Kidney tubule cell (primary cell): ENCODE results near the gene PLCH1.
A peak's percentile ranks its signal among the peaks of the same experiment; 100 is the strongest.

Experiments
- DNase-seq: peaks from one replicate; pipeline ENCODE4 v3.0.0-alpha.2; 2018; ENCODE audit warnings: low spot score

PLCH1 gene

DNA sequence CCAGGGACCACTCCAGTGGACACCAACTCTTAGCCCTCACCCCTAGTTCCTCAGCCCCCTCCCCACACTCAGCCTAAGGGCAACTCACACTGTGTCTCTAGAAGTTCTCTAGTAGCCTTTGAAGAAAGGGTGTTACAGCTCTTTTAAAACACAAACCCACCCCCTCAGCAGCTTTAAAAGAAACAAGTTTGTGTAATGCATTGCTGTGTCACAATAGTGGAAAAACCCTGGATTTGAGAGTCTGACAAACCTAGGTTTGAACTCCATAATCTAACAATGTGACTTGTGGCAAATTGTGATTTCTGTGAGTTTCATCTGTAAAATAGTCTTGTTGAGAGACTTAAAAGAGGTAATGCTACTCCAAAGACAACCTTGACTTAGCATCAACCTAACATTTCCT, 54.0 kb downstream of the PLCH1 start:
- DNase-seq: no peak

DNA sequence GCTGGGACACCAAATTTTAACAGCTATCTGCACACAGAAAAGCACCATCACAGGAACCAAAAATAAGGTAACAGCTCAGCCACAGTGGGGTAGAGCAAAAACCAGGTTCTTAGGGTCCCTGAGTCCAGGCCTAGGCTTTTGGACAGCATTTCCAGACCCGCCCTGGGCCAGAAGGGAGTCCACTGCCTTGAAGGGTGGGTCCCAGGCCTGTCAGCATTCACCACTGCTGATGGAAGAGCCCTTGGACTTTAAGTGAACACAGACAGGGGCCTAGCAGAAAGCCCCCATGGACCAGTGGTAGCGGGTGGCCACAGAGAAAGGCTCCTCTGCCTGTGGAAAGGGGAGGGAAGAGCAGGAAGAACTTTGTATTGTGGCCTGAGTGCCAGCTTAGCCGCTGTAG, 56.4 kb downstream of the PLCH1 start:
- no peak for DNase-seq

DNA sequence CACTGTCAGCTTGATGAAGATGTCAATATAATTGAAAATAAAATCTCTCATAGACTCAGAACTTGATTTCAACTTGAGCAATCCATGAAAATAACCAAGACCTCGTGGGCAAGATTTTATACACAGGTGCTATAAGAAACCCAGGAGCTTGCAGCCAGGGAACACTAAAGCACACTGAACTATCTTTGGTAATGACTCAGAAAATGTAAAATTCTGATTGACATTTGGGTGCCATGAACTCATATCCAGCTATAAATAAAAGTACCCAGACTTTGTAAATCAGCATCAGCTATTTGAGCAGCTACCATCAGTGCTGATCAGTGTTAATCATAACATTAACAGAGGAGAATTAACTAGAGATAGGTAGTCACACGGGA, 61.5 kb downstream of the PLCH1 start:
- no peak for DNase-seq

DNA sequence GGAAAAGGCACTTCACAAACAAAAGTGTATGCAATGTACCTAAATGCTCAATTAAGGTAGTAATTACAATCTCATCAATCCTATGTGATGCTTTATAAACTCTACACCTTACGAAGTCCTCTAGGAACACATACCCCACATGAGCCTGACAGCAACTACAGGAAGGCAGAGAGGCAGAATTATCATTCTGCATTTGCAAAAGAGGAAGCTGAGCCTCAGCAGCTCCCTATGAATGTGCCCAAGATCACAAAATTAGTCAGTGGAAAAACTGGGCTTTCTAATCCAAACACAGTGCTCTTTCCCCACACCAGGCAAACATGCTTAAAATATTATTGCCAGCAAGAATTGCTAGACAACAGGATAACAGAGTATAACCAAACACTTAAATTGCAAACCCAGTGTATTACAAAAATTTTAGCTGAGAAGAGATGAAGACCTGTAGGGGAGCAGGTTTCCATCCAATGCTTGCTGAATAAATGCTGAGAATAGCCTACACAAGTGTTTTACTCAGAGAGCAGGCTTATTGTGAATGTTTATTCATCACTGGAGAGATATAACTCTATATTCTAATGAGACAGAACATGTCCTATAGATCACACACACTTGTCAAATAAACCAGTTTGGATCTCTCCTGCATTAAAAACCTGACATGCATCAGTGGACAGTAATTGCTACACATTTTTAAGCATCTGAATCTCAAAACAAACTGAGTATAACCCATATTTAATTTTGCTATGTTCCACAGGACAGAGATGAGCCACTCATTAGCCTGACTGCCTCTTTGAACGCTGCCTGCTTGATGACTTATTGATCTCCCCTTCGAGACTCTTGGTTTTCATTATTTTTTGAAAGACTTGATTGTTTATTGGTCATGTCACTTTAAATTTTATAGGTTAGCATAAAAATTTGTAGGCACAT, 62.2 kb downstream of the PLCH1 start:
- DNase-seq: no peak

DNA sequence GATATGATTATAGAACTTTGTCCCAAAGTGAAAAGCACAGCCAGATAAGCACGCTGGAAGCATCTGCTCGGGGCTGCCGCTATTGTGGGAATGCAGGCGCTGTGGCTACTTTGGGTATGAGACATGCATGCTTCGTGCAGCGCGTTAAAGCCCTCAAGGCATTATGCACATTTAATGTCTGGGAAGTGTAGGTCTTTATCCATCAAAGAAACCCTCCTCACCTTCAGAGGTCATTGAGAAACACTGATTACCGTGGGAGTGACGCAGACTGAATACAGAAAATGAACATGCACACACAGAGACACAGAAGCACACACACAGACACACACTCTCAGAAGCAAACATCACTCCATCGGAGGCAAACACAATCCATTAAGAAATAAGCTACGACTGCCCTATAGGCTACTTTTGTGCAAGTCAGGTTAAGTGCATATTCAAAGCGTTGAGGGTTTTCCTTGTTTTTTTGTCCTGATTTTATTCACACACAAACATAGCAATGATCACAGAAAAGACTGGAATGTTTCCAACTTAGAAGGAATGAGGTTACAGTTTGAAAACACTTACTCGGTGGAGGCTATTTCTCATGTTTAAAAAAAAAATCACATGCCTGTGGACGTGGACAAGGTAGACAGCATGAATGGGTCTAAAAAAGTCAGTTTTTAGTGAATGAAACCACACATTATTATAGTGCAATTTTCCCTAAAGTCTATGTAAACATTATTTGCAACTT, 68.5 kb downstream of the PLCH1 start:
- DNase-seq: peak; percentile 47

DNA sequence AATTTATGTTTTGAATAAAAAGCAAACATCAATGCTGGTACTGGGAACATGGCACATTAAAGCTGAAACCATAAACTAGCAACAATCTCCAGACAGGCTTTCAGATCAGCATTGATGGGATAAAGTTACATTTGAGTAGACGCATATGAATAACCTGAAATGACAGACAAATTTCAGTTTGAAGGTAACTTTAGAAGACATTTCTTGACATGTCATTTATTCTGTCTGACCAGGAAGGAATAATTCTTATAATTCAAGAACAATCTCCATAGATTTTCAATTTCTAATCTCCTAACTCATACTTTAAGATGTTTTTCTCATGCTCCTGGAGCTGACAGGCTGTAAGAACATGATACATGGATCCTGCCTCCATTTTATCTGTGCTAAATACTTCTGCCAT, 69.8 kb downstream of the PLCH1 start:
- DNase-seq: no peak

DNA sequence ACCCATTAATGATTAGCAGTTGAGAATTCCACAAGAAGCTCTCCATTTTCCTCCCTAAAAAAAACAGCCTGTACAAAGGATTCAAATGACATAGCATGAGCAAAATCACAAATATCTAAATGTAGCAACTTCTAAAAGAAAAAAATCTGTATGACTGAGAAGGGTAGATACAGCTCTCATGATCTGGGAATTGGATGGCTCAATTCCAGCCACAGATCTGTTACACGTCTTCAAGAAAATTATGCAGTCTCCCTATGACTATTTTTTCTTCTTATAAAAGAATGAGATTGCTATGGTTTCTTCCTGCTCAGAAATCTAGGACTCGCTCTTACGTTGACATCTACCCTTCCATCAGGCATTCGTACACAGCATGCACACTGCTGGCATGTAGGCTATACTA, 71.5 kb downstream of the PLCH1 start:
- no peak for DNase-seq

DNA sequence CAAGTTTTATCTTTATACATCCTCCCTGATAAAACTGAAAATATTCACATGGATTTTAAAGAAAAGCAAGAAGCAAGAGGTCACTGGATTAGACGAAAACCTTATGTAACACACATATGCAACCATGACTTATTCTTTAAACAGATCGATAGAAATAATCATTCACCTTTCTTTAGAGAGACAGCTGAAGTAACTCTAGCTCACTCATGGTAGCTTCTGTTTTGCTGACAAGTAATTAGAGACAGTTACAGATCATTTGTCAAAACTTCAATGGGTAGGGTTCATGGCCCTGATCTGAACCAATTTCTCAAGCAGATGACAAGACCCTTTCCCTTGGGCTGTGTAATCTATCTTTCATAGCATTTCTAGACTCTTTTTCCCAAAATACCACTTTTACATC, 74.5 kb downstream of the PLCH1 start:
- DNase-seq: no peak

DNA sequence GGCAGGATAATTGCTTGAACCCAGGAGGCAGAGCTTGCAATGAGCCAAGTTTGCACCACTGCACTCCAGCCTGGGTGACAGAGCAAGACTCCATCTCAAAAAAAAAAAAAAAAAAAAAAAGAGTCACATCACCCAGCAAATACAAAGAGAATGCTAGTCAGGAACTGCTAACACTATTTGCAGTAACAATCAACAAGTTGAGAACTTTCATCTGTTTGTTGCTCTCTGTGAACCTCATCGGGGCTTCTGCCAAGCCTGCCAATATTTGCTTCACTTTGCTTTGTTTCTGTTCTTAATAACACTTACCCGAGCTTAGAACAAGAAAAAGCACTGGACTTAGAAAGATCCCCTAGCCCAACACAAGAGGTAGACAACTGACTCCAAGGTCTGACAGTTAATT, 76.9 kb downstream of the PLCH1 start:
- no peak for DNase-seq

DNA sequence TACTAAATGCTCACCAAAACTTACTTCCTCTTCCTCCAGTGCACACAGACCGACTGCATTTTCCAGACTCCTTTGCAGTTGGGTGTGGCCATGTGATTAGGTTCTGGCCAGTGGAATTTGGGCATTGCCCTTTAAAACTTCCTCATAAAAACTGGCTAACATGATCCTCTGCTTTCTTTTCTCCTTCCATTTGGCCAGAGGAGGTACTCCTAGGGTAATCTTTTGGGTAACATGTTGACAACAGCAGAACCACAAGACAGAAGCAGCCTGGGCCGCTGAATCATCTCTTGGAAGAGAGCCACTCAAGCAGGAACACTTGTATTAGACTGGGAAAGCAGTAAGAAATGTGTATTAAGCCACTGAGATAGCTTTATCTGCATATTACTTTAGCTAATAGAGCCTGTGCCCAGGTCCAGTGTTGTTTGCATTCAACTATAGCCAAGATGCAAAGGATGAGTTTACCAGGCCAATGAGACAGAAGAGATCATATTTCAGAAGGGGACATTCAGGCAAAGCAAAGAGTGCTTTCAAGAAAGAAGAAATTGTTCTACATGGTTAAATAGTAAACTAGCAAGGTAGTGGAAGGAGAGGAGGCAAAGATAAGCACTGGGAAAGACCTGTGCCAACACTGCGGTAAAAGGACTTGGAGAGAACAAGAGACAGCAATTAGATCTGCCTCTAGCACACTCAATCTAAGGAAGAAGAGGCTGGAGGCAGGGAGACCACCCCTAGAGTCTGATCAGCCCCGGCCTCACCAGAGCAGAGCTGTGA, 79.8 kb downstream of the PLCH1 start:
- DNase-seq: peak; percentile 88

DNA sequence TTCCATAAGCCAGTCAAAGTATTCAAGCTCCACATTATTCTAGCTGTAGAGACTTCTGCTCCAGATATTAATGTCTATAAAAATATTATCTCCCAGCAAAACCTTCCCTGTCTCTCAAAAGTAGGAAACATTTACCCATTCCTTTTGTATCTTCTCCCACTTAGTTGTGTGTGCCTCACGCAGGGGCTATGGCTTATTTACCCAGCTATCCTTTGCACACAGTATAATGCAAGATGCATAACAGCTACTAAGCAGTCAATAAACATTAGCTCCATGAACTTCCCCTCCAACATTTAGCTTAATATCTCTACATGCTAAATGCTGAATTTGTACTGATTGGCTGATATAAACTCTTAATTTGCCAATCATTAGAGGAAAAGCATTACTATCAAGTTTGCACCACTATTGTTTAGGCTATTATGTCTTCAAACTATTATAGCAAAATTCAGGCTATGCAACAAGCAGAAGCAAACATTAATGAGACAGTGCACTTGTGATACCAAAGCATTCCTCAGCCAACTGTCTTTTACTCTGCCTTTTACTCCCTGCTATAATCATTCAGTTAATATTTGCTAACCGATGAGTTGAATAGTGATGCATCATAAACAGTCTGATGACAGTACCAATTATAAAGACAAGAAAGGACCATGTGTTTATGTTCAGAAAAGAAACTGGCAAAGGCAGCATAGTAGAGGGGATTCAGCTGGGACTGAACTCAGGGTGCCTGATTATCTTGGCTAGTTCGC, 81.2 kb downstream of the PLCH1 start:
- peak; percentile 40 for DNase-seq

DNA sequence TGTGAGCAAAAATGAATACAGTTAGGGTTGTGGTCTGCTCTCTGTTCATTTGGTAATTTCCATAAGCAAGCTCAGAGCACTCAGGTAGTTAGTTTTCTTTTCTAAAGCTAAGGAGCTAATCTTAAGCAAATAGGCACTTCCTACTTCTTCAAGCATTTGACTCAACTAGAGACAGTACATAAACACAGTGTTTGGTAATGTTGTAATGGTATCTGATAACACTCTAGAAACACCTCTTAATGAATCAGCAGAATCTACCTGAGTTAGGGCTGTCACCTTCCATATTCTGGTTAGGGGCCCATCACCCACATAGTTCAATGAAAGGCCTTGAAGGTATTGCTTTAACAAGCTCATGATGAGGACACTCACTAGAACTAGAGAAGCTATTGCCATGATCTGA, 83.1 kb downstream of the PLCH1 start:
- DNase-seq: no peak

DNA sequence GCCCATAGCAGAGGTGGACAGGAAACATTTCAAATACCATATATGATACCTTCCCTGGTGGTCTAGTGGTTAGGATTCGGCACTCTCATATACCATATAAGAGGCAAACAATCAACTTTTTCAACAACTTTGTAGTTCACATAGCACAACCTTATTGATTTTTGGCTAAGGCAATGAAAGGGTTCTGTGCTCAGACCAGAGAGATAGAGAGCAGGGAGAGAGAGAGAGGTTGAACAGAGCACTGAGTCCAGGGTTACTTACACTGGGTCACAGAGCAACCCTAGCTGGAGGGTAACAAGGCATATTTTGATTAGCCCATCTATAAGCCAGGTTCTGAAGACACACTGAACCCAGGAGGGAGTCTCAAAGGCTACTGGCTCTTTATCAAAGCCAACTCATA, 83.8 kb downstream of the PLCH1 start:
- DNase-seq: no peak

DNA sequence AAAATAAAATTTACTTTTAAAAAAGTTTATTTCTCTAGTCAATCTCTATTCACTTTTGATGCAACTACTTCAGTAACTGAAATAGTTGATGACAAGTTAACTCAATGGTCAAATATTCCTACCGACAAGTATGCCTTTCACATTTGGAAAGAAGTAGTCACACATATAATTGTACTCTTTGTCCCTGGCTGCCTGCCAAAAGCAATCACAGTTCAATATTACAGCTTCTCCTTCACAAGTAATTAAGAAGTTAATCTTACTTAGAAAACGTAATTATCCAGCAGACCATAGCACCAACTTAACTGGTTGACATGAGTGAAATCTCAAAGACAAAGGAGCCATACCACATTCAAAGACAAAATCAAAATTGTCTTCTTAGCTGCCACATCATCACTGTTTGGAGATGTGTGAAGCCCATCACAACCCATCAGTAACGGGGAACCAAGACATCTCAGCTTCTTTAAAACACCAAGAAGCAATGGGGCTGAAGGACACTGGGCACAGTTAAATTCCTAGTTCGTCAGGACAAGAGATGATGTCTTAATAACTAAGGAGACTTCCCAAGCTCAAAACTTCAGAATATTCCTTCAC, 86.1 kb downstream of the PLCH1 start:
- no peak for DNase-seq

DNA sequence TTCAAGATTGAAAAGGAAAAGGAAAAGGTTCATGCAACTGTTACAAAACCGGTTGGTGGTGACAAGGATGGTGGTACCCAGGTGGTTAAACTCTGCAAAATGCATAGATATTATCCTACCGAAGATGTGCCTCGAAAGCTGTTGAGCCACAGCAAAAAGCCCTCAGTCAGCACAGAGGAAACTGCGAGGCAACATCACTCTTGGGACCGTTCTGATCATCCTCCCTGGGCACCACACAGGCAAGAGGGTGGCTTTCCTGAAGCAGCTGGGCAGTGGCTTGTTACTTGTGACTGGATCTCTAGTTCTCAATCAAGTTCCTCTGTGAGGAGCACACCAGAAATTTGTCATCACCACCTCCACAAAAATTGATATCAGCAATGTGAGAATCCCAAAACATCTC, 86.9 kb downstream of the PLCH1 start:
- no peak for DNase-seq

DNA sequence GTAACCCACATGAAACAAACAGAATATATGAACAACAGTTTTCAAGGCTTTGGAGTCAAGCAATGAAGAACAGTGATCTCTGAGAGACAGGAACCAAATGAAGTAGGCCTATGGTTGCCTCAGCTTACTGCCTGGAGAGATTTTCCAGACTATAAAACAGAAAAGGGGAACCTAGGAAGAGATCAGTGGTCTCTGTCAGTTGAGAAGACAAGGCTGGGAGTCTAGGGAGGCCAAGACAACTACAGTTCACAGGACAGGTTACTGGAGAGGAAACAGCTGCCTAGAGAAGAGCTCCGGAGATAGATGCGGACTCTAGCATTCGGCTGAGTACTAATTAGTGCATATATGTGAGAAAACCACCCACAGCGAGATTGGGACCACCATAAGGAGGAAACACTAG, 87.7 kb downstream of the PLCH1 start:
- no peak for DNase-seq

DNA sequence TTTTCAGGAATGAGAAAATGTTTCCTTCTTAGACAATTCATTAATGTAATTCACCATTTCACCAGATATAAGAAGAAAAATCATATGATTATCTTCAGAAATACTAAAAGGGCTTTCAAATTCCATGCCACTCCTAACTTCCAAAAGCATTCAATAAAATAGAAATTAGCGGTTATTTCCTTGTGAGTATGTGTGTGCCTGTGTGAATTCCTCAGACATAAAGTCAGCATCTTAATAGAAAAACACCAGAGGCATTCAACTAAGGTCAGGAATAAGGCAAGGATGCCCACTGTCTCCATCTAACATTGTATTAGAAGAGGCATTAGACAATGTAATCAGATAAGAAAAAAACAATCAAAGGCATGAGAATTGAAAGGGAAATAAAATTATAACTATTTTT, 88.4 kb downstream of the PLCH1 start:
- peak; percentile 67 for DNase-seq

DNA sequence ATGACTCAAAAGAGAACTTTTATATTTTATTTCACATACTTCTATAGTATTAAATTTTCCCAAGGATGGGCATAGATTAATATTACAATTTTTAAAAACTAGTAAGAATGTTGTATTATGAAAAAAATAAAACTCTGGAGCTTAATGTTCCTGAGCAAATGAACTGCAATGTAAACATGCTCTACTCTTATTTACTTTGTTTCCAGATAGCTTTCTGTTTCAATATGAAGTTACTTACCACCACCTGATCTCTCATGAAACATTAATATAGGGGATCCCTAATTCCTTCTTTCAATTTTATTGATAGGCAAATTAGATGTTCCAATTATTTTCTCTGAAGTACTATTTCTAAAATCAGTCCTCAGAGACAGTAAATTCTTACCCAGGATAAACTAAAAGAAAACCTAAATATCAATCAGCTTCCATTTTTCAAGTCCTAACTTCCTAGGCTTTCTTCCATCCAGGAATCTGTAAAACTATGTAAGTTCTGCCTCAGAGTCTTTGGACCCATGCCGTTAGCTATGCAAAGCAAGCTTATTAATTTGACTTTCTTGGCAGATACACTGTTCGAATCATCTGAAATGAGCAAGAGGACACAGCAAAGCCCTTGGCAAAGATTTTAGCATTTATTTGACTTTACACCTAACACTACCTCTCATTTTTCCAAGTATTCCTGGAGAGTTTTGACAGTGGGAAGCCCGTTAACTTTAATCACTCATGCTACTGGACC, 93.2 kb downstream of the PLCH1 start:
- no peak for DNase-seq

DNA sequence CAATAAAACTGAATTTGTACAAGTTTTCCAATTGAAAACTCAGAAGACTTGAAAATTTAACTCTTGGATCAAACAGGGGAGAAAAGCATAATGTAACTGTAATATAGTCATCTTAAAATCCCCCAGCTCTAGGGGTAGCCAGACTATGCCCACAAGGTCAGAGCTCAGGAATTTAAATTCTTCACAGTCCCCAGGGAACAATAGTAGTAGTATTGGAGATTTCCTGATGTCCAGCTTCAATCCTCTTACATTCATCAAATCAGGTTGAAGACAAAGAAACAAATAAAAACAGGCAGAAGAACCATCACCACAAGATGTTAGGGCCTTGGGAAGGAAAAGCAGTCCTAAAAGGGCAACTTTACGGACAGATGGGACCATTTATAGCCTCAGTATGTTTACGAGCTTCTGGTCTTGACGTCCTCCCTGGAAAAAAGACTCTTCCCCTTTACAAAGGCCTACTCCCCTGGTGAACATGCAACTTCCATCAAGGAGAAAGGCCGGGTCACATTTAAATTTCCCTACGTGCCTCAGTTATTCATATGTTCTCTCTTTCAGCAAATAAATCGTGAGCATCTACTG, 96.8 kb downstream of the PLCH1 start:
- no peak for DNase-seq

DNA sequence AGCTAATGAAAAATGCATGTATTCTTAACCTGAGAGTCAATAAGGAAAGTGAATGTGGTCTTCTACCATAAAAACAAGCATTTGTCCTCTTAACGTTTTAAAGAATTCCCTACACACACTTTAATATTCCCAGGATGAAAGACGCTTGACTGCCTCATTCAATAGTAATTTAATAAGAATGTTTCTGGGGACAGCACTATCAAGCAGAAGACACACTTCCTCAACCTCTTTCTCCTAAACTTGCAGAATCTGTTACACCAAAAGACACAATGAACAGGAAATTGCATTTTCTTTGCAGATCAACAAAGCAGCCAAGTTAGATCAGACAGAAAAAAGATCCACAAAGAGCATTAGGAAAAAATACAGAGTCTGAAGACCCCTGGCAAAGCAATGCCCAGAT, 97.7 kb downstream of the PLCH1 start:
- DNase-seq: no peak

DNA sequence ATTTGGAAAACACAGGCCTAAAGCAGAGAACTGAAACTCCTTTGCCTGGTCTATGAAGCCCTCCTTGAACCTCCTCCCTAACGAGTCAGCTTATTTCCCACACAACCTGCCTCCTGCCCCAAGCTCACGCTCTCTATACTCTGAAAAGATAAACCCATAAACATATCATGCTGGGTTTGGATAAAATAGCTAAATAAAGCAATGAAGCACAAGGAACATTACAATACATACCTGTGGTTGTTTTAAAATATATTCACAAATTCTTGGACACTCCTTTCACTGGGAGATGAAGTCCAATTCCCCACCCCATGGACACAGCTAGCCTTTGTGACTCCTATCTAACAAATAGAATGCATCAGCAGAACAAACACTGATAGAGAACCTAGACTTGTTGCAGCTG, 98.2 kb downstream of the PLCH1 start:
- no peak for DNase-seq
